BJ (cell line): ENCODE measurements around the gene BCHE. TPM values are rescaled to one million over a fixed set of nuclear protein-coding genes. Genes with fewer than 3 reads are reported as not detected.

Experiments
- CTCF ChIA-PET: fragments of 350-600 bp; formaldehyde crosslinking; extraction: SDS; loops from one replicate; lab custom pipeline; 2021; ENCODE audit warnings: antibody characterized with exemption, inconsistent platforms; lab: Yijun Ruan, JAX
- POLR2A ChIA-PET: fragments of 300-600 bp; sonication (Branson Sonifier 250); formaldehyde crosslinking; extraction: SDS; loops from one replicate; lab custom pipeline; 2021; ENCODE audit warnings: antibody characterized with exemption; lab: Charles Lee
- DNase-seq: peaks from one replicate; pipeline ENCODE4 v3.0.0-alpha.2; 2011; ENCODE audit warnings: low read depth
- H3K27me3 ChIP-seq: 2 replicates; pipeline ENCODE4 v1.6.0; 2011; ENCODE audit warnings: low read length; ENCODE audit not compliant: control insufficient read depth, insufficient read depth
- H3K36me3 ChIP-seq: 2 replicates; pipeline ENCODE4 v1.5.1; 2011; ENCODE audit warnings: low read length; ENCODE audit not compliant: control insufficient read depth, insufficient read depth
- H3K4me3 ChIP-seq: 2 replicates; pipeline ENCODE4 v1.5.1; 2011; ENCODE audit warnings: low read depth, mild to moderate bottlenecking, control low read depth, low read length
- CTCF ChIP-seq: IDR thresholded peaks from 2 replicates; pipeline ENCODE4 v1.5.1; 2011; ENCODE audit warnings: low read depth, mild to moderate bottlenecking, control low read depth, inconsistent platforms, low read length, moderate library complexity; ENCODE audit not compliant: insufficient read depth
- polyA plus RNA-seq: library from polyadenylated mRNA; depleted of rRNA; stranded (reverse); fragments of >200 nt; gene quantifications from 2 replicates; pipeline ENCODE4 v1.2.3, GENCODE V29; 2011

The BCHE gene
- polyA plus RNA-seq, 1 experiment: not detected

- CTCF ChIA-PET: no interaction called here
Measured at GRCh38 chr3:165805946-165806561, 31.2 kb downstream of the BCHE start.

GRCh38 chr3:165803471-165803870, 33.8 kb downstream of the BCHE start:
- POLR2A ChIA-PET: no interaction called here
- H3K4me3 ChIP-seq: no peak overlapping the region
- no peaks in the 10 kb centered on the region for H3K36me3 ChIP-seq
- CTCF ChIA-PET: no interaction called here
- H3K27me3 ChIP-seq: no peaks in the 10 kb centered on the region
- TF ChIP-seq CTCF: no peak
- no peak for DNase-seq

More at GRCh38 chr3:165805946-165806561, 31.2 kb downstream of the BCHE start:
- H3K27me3 ChIP-seq: no peaks in the 10 kb centered on the region
- no peak overlapping the region for H3K4me3 ChIP-seq
- no peaks in the 10 kb centered on the region for H3K36me3 ChIP-seq
- POLR2A ChIA-PET: no interaction called here
- no peak for TF ChIP-seq CTCF
- no peak for DNase-seq

- DNase-seq: no peak
- ChIA-PET CTCF (no interaction called here), POLR2A (no interaction called here)
- no peak for TF ChIP-seq CTCF
- H3K4me3 ChIP-seq: no peak overlapping the region
- no peaks in the 10 kb centered on the region for H3K36me3 ChIP-seq
- no peaks in the 10 kb centered on the region for H3K27me3 ChIP-seq
Measured at GRCh38 chr3:165800970-165801369, 36.3 kb downstream of the BCHE start.

- POLR2A ChIA-PET: no interaction called here
- CTCF ChIA-PET: no interaction called here
- no peak for DNase-seq
Measured at GRCh38 chr3:165799026-165799425, 38.2 kb downstream of the BCHE start.

GRCh38 chr3:165797551-165797950, 39.7 kb downstream of the BCHE start:
- no peak for TF ChIP-seq CTCF
- ChIA-PET CTCF (no interaction called here), POLR2A (no interaction called here)
- Histone ChIP-seq H3K4me3 (no peak overlapping the region), H3K36me3 (no peaks in the 10 kb centered on the region), H3K27me3 (no peaks in the 10 kb centered on the region)
- DNase-seq: no peak

More at GRCh38 chr3:165799026-165799425, 38.2 kb downstream of the BCHE start:
- Histone ChIP-seq H3K4me3 (no peak overlapping the region), H3K27me3 (no peaks in the 10 kb centered on the region), H3K36me3 (no peaks in the 10 kb centered on the region)
- TF ChIP-seq CTCF: no peak
